H1 (cell line): ENCODE results near the gene ZFYVE19.
A peak's percentile ranks its signal among the peaks of the same experiment; 100 is the strongest.

Source experiments
- ATF3 ChIP-seq: IDR thresholded peaks from 2 replicates; pipeline ENCODE4 v1.6.1; 2011; ENCODE audit warnings: low read depth, mild to moderate bottlenecking, low read length; ENCODE audit not compliant: insufficient read depth
- CEBPB ChIP-seq: IDR thresholded peaks from 2 replicates; pipeline ENCODE4 v1.6.1; 2012; ENCODE audit warnings: low read depth, low read length
- CHD2 ChIP-seq: IDR thresholded peaks from 2 replicates; pipeline ENCODE4 v1.6.1; 2012; ENCODE audit warnings: low read length, improper control_type of control experiment
- CTCF ChIP-seq, 3 experiments: IDR thresholded peaks; 1 replicate in 2 of 3; 2 replicates in 1 of 3; pipeline versions ENCODE4 v1.5.1 to v1.6.1; 2011; ENCODE audit warnings: low read length in 3 of 3, mild to moderate bottlenecking in 3 of 3, inconsistent platforms in 2 of 3, low read depth in 1 of 3, moderate library complexity in 1 of 3; ENCODE audit not compliant: insufficient read depth in 1 of 3; ENCODE audit errors: control extremely low read depth in 1 of 3
- E2F6 ChIP-seq: IDR thresholded peaks from 2 replicates; pipeline ENCODE4 v1.6.1; 2012; ENCODE audit warnings: inconsistent platforms
- EGR1 ChIP-seq: IDR thresholded peaks from 2 replicates; pipeline ENCODE4 v1.6.1; 2011; ENCODE audit warnings: low read depth, low read length, borderline replicate concordance
- EP300 ChIP-seq, 2 experiments: IDR thresholded peaks; 1 replicate in 1 of 2; 2 replicates in 1 of 2; pipeline ENCODE4 v1.6.1; 2011 to 2012; ENCODE audit warnings: low read depth in 2 of 2, low read length in 2 of 2, mild to moderate bottlenecking in 2 of 2, borderline replicate concordance in 1 of 2, inconsistent platforms in 1 of 2, moderate library complexity in 1 of 2
- FOSL1 ChIP-seq: IDR thresholded peaks from 2 replicates; pipeline ENCODE4 v1.6.1; 2011; ENCODE audit warnings: mild to moderate bottlenecking, low read depth, low read length, moderate library complexity; ENCODE audit not compliant: insufficient read depth
- HDAC6 ChIP-seq: IDR thresholded peaks from one replicate; pipeline ENCODE4 v1.7.1; 2012; ENCODE audit warnings: low read depth, mild to moderate bottlenecking, inconsistent platforms, low read length, moderate library complexity
- KDM1A ChIP-seq: fragments of 200-600, 300-600 bp; sonication (generic); IDR thresholded peaks from 2 replicates; pipeline ENCODE4 v1.7.1; 2016; ENCODE audit warnings: mild to moderate bottlenecking, low read length, borderline replicate concordance
- PHF8 ChIP-seq: fragments of 200-600 bp; sonication (generic); conservative IDR thresholded peaks from 2 replicates; pipeline ENCODE4 v1.7.1; 2012; ENCODE audit warnings: low read depth, mild to moderate bottlenecking, inconsistent platforms, low read length, moderate library complexity
- POLR2A ChIP-seq, 2 experiments: IDR thresholded peaks; 1 replicate in 1 of 2; 2 replicates in 1 of 2; pipeline ENCODE4 v1.6.1; 2011; ENCODE audit warnings: low read depth in 2 of 2, low read length in 2 of 2, mild to moderate bottlenecking in 2 of 2; ENCODE audit errors: control extremely low read depth in 1 of 2
- RAD21 ChIP-seq, 2 experiments: IDR thresholded peaks in 1 of 2; conservative IDR thresholded peaks in 1 of 2; 2 replicates each; pipeline ENCODE4 v1.6.1; 2011; ENCODE audit warnings: low read depth in 2 of 2, low read length in 2 of 2, improper control_type of control experiment in 1 of 2, inconsistent platforms in 1 of 2, mild to moderate bottlenecking in 1 of 2, moderate library complexity in 1 of 2
- SUZ12 ChIP-seq: fragments of 200-600 bp; sonication (generic); IDR thresholded peaks from 2 replicates; pipeline ENCODE4 v1.6.1; 2012; ENCODE audit warnings: mild to moderate bottlenecking, inconsistent platforms, low read length, moderate library complexity, mixed read lengths

DNA sequence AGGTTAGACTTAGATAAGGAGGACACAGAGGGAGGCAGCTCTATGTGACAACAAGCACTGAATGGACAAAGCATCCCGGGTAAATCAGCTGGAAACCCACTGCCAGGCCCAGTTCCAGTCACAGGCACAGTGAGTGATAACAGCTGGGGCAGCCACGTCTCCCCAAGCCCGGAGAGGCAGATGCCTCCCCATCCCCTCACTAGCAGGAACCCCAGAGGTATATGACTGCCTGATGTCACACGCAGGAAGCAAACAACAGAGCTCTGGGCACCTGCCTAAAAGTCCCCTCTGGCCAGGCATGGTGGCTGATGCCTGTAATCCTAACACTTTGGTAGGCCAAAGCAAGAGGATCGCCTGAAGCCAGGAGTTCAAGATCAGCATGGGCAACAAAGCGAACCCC lies 18.9 kb upstream of the ZFYVE19 start:
- no peak for TF ChIP-seq CEBPB
- TF ChIP-seq EP300 (IDR thresholded peaks at IDR 0.05; ENCODE audit: borderline replicate concordance in 1 of 2, low read depth in 2 of 2, low read length in 2 of 2), result no peak
- TF ChIP-seq KDM1A, result peak; percentile 4; the same call in 1 of the 2 replicates
- no peak for TF ChIP-seq FOSL1
- TF ChIP-seq CTCF (IDR thresholded peaks at IDR 0.05; ENCODE audit: control extremely low read depth in 1 of 3, insufficient read depth in 1 of 3, low read depth in 1 of 3, low read length in 3 of 3), result no peak
- no peak for TF ChIP-seq RAD21 (IDR thresholded peaks at IDR 0.05 in 1 of 2, conservative IDR thresholded peaks at IDR 0.05 in 1 of 2; ENCODE audit: low read depth in 2 of 2, low read length in 2 of 2)
- no peak for TF ChIP-seq PHF8
- no peak for TF ChIP-seq POLR2A (IDR thresholded peaks at IDR 0.05; ENCODE audit: control extremely low read depth in 1 of 2, low read depth in 2 of 2, low read length in 2 of 2)
- no peak for TF ChIP-seq EGR1
- TF ChIP-seq ATF3, result no peak
- no peak for TF ChIP-seq SUZ12
- TF ChIP-seq CHD2, result no peak
- no peak for TF ChIP-seq E2F6
- no peak for TF ChIP-seq HDAC6
